ENCODE results near the gene IRX5.

Gene IRX5

GRCh38 chr16:54930005-54930868 lies at the start of gene IRX5:
Gene IRX5, plus strand, starts transcription at chr16:54930865. Its CDS starts 334 bp downstream, at chr16:54931199.
- in situ Hi-C loops (cut with HindIII; ENCODE audit: low pct_ligation_motif_present, low pct_unique_long_range_greater_than_20kb, low sequenced_read_pairs): no loop called here
- DNase-seq: peak; percentile 97

GRCh38 chr16:54882556-54882955 lies 48.1 kb upstream of the IRX5 start:
- no peak for DNase-seq
- in situ Hi-C loops (cut with HindIII; ENCODE audit: low pct_ligation_motif_present, low pct_unique_long_range_greater_than_20kb, low sequenced_read_pairs): no loop called here

GRCh38 chr16:54883358-54883757 lies 47.3 kb upstream of the IRX5 start:
- in situ Hi-C loops (cut with HindIII; ENCODE audit: low pct_ligation_motif_present, low pct_unique_long_range_greater_than_20kb, low sequenced_read_pairs): no loop called here
- no peak for DNase-seq

DNA sequence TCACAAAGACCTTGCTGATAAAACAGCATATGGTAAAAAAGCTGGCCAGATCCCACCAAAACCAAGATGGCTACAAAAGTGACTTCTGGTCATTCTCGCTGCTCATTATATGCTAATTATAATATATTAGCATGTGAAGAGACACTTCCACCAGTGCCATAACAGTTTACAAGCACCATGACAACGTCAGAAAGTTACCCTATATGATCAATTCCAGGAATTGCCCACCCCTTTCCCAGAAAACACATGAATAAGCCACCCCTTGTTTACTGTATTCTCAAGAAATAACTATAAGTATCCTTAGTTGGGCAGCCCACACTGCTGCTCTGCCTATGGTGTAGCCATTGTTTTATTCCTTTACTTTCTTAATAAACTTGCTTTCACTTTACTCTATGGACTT lies 44.6 kb upstream of the IRX5 start:
- in situ Hi-C loops (cut with HindIII; ENCODE audit: low pct_ligation_motif_present, low pct_unique_long_range_greater_than_20kb, low sequenced_read_pairs): no loop called here

DNA sequence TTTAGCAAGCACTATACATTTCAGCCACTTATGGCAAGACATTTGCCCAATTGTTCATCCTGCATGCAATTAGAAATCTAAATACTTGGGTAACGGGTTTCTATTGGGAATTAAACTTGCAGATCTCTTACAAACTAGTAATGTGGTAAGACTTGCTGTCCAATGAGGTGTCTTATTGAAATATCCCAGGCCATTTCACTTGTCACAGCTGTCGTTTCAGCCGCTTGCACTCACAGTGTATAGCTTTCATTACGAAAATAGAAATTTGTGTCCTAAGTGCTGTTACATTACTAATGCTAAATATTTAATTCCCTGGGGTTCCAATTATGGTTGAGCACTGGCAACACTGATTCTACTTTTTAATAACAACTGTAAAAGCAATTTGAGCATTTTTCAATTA lies 40.3 kb upstream of the IRX5 start:
- in situ Hi-C loops (cut with HindIII; ENCODE audit: low pct_ligation_motif_present, low pct_unique_long_range_greater_than_20kb, low sequenced_read_pairs): no loop called here
- no peak for DNase-seq

More for the DNA sequence above, 44.6 kb upstream of the IRX5 start:
- no peak for DNase-seq

DNA sequence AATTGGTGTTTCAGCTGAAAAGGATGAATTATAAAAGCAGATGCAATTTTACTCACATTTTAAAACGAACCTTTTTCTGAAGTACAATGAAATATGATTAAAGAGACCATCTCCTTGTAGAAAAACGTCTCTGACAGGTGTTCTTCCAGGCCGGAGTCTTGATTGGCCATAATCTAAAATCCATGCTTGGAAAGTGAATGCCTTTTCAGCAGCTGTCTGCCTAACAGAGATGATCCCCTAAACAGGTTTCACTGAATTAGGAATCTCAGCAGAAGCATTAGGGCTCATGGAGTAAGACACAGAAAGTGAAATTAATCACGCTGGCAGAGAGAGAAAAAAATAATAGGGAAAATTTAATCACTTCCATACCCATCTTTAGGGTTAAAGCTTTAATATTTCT lies 39.3 kb upstream of the IRX5 start:
- no peak for DNase-seq
- in situ Hi-C loops (cut with HindIII; ENCODE audit: low pct_ligation_motif_present, low pct_unique_long_range_greater_than_20kb, low sequenced_read_pairs): no loop called here

GRCh38 chr16:54892981-54893380 lies 37.7 kb upstream of the IRX5 start:
- DNase-seq: no peak
- in situ Hi-C loops (cut with HindIII; ENCODE audit: low pct_ligation_motif_present, low pct_unique_long_range_greater_than_20kb, low sequenced_read_pairs): no loop called here

DNA sequence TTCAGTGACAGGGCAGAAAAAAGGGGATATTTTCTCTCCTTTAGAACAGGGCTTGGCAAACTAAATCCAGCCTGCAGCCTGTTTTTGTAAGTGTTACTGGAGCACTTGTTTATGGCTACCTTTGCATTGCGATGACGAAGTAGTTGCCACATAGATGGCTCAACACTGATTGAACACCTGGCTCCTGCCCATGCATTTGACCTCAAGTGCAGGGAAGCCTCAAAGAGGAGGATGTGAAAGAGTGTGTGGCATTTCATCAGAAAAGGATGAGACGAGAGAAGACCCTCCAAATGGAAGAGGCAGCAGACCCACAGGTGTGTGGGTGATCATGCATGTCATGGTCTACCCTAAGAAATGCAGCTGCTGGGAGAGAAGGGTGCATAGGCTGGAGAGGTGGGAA lies 32.7 kb upstream of the IRX5 start:
- in situ Hi-C loops (cut with HindIII; ENCODE audit: low pct_ligation_motif_present, low pct_unique_long_range_greater_than_20kb, low sequenced_read_pairs): no loop called here
- DNase-seq: no peak

GRCh38 chr16:54901606-54902005 lies 29.1 kb upstream of the IRX5 start:
- DNase-seq: no peak
- in situ Hi-C loops (cut with HindIII; ENCODE audit: low pct_ligation_motif_present, low pct_unique_long_range_greater_than_20kb, low sequenced_read_pairs): no loop called here

GRCh38 chr16:54903047-54903446 lies 27.6 kb upstream of the IRX5 start:
- in situ Hi-C loops (cut with HindIII; ENCODE audit: low pct_ligation_motif_present, low pct_unique_long_range_greater_than_20kb, low sequenced_read_pairs): no loop called here

GRCh38 chr16:54911079-54911478 lies 19.6 kb upstream of the IRX5 start:
- in situ Hi-C loops (cut with HindIII; ENCODE audit: low pct_ligation_motif_present, low pct_unique_long_range_greater_than_20kb, low sequenced_read_pairs): no loop called here
- DNase-seq: no peak

More at GRCh38 chr16:54903047-54903446, 27.6 kb upstream of the IRX5 start:
- no peak for DNase-seq

DNA sequence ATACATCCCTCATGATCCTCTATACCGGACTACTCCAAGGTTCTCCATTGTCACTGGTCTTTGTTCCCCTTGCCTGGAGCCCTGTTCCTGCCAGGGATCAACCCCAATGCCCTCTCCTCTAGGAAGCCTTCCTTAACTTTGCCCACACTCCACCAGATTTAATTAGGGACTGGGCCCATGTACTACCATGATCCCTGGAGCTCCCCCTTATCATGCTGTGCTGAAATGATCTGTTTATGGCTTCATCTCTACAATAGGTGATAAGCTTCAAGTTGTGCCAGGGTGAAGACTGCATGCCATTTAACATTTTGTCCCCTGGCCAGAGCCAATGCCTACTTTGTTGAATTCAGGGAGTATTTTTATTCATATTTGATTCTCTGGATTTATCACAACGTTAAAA lies 17.9 kb upstream of the IRX5 start:
- DNase-seq: no peak
- in situ Hi-C loops (cut with HindIII; ENCODE audit: low pct_ligation_motif_present, low pct_unique_long_range_greater_than_20kb, low sequenced_read_pairs): no loop called here

DNA sequence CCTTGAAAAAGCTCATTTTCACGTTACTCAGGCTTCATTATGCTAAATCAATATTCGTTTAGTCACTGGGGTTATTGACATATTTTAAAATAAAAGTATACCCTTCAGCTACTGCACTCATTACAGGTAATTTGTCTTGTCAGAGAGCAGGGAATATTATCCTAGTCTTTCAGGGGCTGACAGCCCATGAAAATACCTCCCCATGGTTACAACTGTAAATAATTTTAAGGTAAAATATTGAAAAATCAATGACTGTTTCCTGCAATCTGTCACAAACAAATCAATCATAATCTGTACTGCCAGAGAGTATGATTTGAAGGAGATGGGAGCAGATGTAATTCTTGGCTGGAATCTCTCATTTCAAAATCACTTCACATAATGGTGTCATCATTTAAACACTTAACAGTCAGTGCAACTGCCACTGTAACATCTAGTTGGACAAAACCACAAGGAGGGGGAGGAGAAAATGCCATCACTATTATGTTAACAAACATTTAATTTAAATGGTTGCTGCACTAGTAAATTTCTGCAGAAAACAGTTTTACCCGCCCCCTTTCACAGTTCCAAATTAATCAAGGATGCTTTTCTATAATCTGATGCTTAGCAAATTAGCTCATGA lies 9.3 kb upstream of the IRX5 start:
- no peak for DNase-seq
- in situ Hi-C loops (cut with HindIII; ENCODE audit: low pct_ligation_motif_present, low pct_unique_long_range_greater_than_20kb, low sequenced_read_pairs): no loop called here

GRCh38 chr16:54923055-54923473 lies 7.6 kb upstream of the IRX5 start:
- in situ Hi-C loops (cut with HindIII; ENCODE audit: low pct_ligation_motif_present, low pct_unique_long_range_greater_than_20kb, low sequenced_read_pairs): no loop called here
- peak; percentile 26 for DNase-seq

DNA sequence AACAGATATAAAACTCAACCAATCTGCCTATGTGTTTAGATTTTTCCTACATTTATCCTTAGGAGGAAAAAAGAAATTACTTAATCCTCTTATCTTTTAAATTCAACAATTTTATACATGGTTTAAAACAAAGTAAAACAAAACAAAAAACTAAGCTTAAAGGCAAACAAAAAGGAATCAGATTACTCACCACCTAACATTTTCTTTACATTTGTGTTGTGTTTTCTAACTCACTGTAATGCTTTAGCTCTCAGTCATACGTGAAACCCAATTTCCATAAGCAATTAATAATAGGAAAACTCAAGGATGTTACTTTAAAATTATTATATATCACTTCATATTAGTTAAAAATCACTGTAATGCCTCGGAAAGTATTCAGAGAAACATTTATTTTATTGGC lies 6.7 kb upstream of the IRX5 start:
- in situ Hi-C loops (cut with HindIII; ENCODE audit: low pct_ligation_motif_present, low pct_unique_long_range_greater_than_20kb, low sequenced_read_pairs): no loop called here

DNA sequence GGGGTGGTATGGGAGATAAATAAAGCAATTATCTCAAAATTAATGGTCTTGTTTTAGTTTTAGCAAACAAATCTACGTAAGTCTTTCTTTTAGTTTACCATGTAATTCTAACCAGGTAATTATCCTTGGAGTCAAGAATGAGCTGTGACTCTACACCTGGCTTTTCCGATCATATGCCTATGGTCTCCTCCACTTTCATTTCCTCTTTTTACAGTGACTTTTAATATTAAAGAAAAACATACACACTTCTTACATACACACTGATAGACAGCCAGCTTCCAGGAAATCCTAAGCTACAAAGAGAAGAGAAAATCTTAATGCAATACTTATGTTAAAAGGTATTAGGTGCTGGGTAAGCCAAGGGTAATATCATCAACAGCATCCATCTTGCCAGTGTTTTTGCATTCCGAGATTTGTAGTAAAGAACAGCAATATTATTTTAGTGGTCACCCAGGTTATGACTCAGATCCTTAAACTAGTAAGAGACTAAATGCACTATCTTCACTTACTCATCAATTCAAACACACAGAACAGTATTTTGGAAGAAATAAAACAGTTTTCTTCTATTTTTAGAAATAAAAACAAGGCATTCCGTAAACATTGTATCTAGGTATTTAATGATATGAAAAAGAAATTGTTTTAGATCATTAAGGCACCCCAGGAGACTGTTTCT lies 4.4 kb upstream of the IRX5 start:
- in situ Hi-C loops (cut with HindIII; ENCODE audit: low pct_ligation_motif_present, low pct_unique_long_range_greater_than_20kb, low sequenced_read_pairs): no loop called here
- DNase-seq: peak; percentile 72

More for the DNA sequence above, 6.7 kb upstream of the IRX5 start:
- no peak for DNase-seq

DNA sequence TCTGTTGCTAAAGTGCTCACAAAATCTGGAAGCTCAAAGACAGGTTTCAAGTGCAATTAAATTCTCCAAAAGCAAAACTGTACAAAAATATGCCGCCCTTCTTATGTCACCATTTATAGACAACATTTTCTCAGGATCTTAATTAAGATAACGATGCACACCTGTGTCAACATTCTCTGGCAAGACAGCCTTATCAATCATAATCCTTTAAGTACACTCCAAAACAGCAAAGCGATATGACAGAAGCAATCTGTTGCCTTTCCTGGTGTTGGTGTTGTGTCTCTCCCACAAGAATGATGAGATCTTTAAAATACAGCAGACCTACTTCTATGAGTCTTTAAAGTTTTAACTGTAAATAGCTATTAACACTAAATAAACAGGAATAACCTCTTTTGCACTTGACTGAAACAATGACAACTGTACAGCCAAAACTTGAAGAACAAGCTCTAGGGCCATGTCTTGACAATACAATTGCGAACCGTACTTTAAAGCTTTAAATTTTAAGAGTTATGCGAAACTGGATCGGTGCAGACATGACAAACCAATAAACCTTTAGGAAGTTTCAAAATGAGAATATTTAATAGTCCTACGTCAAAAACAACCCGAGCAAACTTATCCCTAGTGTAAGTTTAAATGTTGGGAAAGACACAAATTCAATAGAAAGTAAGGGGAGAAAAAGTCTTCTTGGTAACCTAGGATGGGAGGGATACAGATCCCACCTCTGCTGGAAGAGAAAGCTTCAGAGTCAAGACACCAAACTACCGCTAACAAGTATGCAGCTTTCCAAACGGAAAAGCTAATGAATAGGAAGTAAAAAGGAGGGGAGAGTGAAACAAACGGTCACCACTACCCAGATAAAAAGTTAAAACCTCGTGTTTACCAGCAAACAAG lies 3.3 kb upstream of the IRX5 start:
- no peak for DNase-seq

GRCh38 chr16:54928016-54928356 lies 2.7 kb upstream of the IRX5 start:
- peak; percentile 51 for DNase-seq
- in situ Hi-C loops (cut with HindIII; ENCODE audit: low pct_ligation_motif_present, low pct_unique_long_range_greater_than_20kb, low sequenced_read_pairs): no loop called here

More for the DNA sequence above, 3.3 kb upstream of the IRX5 start:
- in situ Hi-C loops (cut with HindIII; ENCODE audit: low pct_ligation_motif_present, low pct_unique_long_range_greater_than_20kb, low sequenced_read_pairs): no loop called here

All from ACHN (cell line).